ENCODE data around the gene ADGRL3. TPM values are rescaled to one million over a fixed set of nuclear protein-coding genes. Genes with fewer than 3 reads are reported as not detected.

The ADGRL3 gene
- total RNA-seq, 1 donor from 2014 or later = 34.5 TPM

DNA sequence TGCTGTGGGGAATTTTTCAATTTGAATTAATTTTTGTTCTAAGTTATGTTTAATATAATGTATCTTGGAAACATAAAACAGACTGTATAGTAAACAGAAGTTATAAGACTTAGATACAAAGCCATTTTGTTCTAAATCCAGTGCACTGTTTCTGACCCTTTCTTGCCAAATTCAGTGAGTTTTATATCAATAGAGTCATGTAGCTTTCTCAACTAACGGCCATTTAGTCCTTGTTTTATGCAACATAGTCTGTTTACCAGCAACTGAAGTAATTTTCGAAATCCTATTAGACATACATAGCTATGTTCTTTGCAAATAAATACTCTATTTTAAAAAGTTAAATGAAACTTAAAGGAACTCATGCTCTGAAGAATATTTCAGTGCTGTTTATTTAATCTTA is 242.8 kb downstream of the ADGRL3 start:
- Mint-ChIP-seq H3K4me1 (peaks cover 20% of the 10 kb centered on the region), H3K9me3 (peaks cover 3% of the 10 kb centered on the region), H3K27ac (ENCODE audit: unreplicated experiment) (no peak overlapping the region), H3K27me3 (ENCODE audit: low read depth) (no peaks in the 10 kb centered on the region), H3K4me3 (no peak overlapping the region), H3K36me3 (ENCODE audit: low read depth) (peaks cover 2% of the 10 kb centered on the region)
- DNase-seq (ENCODE audit: low read depth, low spot score) = no peak
- TF ChIP-seq, protein P1, sequence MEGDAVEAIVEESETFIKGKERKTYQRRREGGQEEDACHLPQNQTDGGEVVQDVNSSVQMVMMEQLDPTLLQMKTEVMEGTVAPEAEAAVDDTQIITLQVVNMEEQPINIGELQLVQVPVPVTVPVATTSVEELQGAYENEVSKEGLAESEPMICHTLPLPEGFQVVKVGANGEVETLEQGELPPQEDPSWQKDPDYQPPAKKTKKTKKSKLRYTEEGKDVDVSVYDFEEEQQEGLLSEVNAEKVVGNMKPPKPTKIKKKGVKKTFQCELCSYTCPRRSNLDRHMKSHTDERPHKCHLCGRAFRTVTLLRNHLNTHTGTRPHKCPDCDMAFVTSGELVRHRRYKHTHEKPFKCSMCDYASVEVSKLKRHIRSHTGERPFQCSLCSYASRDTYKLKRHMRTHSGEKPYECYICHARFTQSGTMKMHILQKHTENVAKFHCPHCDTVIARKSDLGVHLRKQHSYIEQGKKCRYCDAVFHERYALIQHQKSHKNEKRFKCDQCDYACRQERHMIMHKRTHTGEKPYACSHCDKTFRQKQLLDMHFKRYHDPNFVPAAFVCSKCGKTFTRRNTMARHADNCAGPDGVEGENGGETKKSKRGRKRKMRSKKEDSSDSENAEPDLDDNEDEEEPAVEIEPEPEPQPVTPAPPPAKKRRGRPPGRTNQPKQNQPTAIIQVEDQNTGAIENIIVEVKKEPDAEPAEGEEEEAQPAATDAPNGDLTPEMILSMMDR (conservative IDR thresholded peaks at IDR 0.05) = no peak

DNA sequence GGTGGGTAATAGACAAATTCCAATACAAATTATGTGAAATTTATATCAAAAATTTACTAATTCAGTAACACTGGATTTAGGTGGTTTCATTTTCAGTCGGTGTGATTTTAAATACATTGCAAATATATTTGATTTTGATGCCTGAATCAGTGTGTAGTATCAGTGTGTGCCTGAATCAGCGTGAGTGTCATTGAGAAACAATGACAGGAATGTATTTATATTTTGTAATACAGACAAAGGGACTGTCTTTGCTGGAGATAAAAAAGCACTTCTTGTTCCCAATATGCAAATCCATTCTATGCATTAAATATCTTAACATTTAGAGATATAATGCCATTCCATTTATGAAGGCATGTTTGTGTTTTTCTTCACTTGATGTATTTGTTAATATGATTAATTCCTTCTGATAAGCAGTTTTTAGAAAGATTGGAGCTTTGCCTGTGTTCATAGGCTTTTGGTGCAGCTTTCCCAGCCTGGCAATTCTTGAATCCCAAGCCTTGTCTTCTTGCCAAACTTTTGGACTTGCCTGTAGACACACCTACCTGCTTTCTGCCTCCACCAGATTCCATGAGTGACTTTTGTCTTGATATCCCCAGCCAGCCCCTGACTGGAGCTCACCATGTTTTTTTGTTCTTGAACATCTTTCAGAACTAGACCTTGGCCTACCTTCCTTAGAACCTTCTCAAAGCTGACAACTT is 243.8 kb downstream of the ADGRL3 start:
- Mint-ChIP-seq H3K36me3 (ENCODE audit: low read depth) (peaks cover 2% of the 10 kb centered on the region), H3K4me3 (no peak overlapping the region), H3K4me1 (peaks cover 23% of the 10 kb centered on the region), H3K27me3 (ENCODE audit: low read depth) (no peaks in the 10 kb centered on the region), H3K9me3 (peaks cover 3% of the 10 kb centered on the region), H3K27ac (ENCODE audit: unreplicated experiment) (no peak overlapping the region)
- TF ChIP-seq, protein P1 (conservative IDR thresholded peaks at IDR 0.05) = no peak
- no peak for DNase-seq (ENCODE audit: low read depth, low spot score)

DNA sequence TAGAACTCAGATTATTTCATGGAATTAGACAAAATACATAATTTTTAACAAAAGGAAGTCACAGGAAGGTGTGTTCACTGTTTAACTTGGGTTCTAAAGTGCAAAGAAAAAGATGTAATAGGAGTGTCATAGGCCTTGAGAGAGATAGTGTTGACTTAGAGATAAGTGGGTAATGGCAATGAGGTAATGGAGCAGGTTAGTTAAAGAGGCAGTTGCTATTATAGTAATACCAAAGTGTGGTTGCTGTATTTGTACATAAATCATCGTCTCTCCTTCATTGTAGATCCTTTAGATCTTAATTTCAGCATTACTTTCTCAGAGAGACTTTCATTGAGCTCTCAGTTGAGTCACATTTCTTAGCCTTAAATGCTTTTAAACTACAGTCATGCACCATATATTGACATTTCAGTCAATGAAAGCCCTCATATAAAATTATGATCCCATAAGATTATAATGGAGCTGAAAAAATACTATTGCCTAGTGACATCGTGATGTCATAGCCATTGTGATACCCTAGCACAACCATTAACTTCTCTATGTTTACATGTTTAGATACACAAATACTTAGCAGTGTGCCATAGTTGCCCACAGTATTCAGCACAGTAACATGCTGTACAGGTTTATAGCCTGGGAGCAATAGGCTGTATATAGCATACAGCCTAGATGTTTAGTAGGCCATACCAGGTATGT is 245.4 kb downstream of the ADGRL3 start:
- no peak for DNase-seq (ENCODE audit: low read depth, low spot score)
- no peak overlapping the region for H3K4me3 Mint-ChIP-seq
- H3K27ac Mint-ChIP-seq (ENCODE audit: unreplicated experiment) = no peak overlapping the region
- peaks cover 23% of the 10 kb centered on the region for H3K4me1 Mint-ChIP-seq
- no peaks in the 10 kb centered on the region for H3K27me3 Mint-ChIP-seq (ENCODE audit: low read depth)
- TF ChIP-seq, protein P1 (conservative IDR thresholded peaks at IDR 0.05) = no peak
- H3K36me3 Mint-ChIP-seq (ENCODE audit: low read depth) = no peaks in the 10 kb centered on the region
- H3K9me3 Mint-ChIP-seq = no peaks in the 10 kb centered on the region

DNA sequence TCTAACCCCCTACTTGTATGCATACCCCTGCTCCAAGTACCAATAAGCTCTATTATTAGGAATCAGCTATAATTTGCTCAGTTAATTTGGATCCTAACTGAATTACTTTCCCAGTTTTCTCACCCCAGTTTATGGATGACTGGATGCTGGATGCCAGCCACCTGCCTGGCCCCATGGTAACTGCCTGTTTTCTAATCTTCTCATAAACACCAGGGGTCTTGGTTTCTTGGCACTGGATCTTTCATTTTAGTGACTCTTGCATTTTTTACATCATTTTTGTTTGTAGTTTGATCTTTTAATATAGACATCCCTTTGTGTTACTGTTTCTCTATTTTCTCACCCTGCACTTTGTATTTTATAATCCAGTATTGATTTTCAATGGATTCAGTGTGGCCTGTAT is 246.8 kb downstream of the ADGRL3 start:
- no peaks in the 10 kb centered on the region for H3K36me3 Mint-ChIP-seq (ENCODE audit: low read depth)
- no peaks in the 10 kb centered on the region for H3K27me3 Mint-ChIP-seq (ENCODE audit: low read depth)
- H3K4me3 Mint-ChIP-seq = no peak overlapping the region
- no peak overlapping the region for H3K27ac Mint-ChIP-seq (ENCODE audit: unreplicated experiment)
- TF ChIP-seq, protein P1 (conservative IDR thresholded peaks at IDR 0.05) = no peak
- H3K4me1 Mint-ChIP-seq = peaks cover 23% of the 10 kb centered on the region
- H3K9me3 Mint-ChIP-seq = no peaks in the 10 kb centered on the region
- no peak for DNase-seq (ENCODE audit: low read depth, low spot score)

DNA sequence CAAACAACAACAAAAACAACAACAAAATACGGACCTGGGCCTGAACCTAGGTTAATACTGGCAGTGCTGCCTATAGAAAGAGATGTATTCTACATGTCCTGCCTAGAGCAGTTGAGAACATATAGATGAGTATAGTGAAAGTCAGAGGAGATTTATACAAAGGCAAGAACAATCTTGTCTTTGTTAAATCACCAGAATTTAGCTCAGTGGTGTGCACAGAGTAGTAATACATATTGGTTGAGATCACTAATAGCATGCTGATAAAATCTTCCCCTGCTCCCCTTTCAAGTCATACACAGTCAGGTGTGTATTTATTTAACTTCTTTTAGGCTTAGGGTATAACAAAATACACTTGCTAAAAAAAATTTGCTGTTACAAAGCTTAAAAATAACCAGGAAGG is 247.8 kb downstream of the ADGRL3 start:
- no peak overlapping the region for H3K27ac Mint-ChIP-seq (ENCODE audit: unreplicated experiment)
- H3K4me1 Mint-ChIP-seq = peaks cover 18% of the 10 kb centered on the region
- H3K4me3 Mint-ChIP-seq = no peak overlapping the region
- DNase-seq (ENCODE audit: low read depth, low spot score) = no peak
- H3K27me3 Mint-ChIP-seq (ENCODE audit: low read depth) = no peaks in the 10 kb centered on the region
- no peaks in the 10 kb centered on the region for H3K9me3 Mint-ChIP-seq
- no peaks in the 10 kb centered on the region for H3K36me3 Mint-ChIP-seq (ENCODE audit: low read depth)
- TF ChIP-seq, protein P1 (conservative IDR thresholded peaks at IDR 0.05) = no peak
